ENCODE data around the gene NTNG1.

DNA sequence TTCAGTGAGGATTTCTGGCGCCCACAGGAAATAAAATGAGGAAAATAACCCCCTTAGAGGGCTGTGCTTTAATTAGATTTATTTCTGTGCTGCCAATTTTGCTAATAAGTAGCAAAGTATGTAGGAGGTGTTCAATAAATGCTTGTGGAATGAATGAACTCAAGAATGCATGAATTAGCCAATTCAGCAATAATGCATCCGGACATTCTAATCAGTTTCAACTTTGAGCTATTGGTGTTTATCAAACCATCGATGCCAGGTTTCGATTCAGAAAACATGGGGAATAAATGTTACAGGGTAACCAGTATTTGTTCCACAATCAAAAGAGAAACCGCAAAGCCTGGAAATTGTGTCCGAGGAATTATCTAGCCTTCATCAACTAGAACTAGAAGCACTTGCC is 353.2 kb downstream of the NTNG1 start:
- TF ChIP-seq POLR2A (IDR thresholded peaks at IDR 0.05; ENCODE audit: low read length) (no peak), GATA1 (IDR thresholded peaks at IDR 0.05; ENCODE audit: low read depth, low read length) (no peak)

Data from erythroblast (primary cell).